Measurements from ENCODE around the gene ZCCHC7.

- TF ChIP-seq SUZ12 (IDR thresholded peaks at IDR 0.05; ENCODE audit: extremely low read depth, insufficient read depth, insufficient read length), result no peak
- no peak for TF ChIP-seq ZNF274 (IDR thresholded peaks at IDR 0.05; ENCODE audit: low read depth, low read length)
These were observed 278.2 kb downstream of the ZCCHC7 start for GRCh38 chr9:37398464-37399025.

All from NT2/D1 (cell line).